DMS 273 (cell line): ENCODE measurements around the gene ENTPD2.

Source experiments
- DNase-seq: peaks from one replicate; lab custom pipeline; 2025; ENCODE audit not compliant: unreplicated experiment; lab: John Stamatoyannopoulos, UW

ENTPD2 gene

DNA sequence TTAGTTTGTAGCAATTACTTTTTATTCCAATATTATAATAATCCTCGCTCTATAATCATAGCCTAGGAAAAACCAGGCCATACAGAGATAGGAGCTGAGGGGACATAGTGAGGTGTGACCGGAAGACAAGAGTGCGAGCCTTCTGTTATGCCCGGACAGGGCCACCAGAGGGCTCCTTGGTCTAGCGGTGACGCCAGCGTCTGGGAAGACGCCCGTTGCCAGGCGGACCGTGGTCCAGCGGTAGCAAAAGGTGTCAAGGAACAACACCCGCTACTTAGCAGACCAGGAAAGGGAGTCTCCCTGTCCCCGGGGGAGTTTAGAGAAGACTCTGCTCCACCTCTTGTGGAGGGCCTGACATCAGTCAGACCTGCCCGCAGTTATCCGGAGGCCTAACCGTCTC lies 49.6 kb downstream of the ENTPD2 start:
- peak; percentile 32 for DNase-seq

DNA sequence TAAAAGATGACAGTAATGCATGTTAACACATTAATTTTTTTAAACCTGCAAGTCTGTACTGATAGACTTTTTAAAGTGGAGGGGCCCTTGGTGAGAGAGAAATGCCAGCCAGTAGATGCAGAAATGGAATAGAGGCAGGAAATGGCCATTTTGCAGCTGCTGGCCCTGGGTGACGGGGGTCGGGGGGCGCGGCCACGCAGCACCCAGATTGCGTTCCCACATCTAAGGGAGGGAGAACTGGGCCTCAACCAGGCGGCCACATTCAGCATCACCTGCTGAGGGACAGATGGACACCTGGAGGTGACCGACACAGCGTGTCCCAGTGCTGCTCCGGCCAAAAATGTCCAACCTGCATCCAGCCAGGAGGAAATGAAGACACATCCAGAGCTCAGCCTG lies 51.2 kb downstream of the ENTPD2 start:
- DNase-seq = no peak

DNA sequence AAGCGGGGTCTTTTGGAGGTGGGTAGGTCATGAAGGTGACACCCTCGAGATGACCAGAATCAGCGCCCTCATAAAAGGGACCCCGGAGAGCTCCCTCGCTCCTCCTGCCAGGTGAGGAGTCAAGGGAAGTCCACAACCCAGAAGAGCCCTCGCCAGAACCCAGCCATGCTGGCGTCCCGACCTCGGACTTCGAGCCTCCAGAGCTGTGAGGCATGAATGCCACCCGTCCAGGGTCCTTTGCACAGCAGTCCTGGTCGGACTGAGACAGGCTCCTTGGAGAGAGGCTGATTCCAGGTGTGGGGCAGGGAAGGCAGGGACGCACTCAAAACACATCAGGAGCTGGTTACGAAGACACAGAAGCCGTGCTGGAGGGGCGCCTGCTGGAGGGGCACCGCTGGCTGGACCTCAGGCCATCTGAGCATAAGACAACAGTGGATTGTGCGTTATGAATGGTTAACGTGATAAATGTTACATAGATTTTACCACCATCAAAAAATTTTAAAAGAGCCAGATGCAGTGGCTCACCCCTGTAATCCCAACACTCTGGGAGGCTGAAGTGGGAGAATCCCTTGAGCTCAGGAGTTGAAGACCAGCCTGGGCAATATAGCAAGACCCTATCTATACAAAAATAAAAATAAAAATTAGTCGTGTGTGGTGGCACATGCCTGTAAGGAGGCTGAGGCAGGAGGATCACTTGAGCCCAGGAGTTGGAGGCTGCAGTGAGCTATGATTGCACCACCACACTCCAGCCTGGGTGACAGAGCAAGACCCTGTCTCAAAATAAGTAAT lies 51.8 kb downstream of the ENTPD2 start:
- no peak for DNase-seq

DNA sequence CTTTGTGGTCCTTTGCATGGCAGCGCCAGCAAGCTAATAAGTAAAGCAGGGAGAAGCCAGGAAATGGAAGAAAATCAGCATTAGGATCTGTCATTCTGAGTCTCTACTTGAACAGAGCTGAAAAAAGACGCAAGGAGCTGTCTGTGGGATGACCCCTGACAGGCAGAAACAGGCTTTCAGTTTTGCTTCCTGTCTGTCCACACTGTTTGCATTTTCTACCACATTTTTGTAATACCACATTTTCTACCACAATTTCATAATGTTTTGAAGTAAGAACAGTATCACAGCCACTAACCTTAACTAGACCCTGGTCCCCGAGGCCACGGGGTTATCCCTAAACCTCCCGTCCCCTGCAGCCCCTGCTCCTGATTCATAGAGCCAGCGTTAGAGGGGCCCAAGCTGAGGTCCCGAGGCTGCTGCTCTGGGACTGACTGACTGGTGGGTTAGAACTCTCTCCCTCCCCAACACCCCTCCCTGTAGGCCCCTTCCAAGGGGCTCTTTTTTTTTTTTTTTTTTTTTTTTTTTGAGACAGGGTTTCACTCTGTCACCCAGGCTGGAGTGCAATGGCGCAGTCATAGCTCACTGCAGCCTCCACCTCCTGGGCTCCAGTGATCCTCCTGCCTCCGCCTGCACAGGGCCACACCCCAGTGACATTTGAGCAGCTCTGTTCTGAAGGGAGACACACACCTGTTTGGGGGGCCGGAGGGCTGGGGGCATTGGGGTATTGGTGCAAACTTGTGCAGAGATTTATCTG lies 53.5 kb downstream of the ENTPD2 start:
- no peak for DNase-seq
